Measurements from ENCODE around the gene TRIM32. TPM values are rescaled to one million over a fixed set of nuclear protein-coding genes. Genes with fewer than 3 reads are reported as not detected.

Gene TRIM32
- polyA plus RNA-seq, 3 donors, result 0.40 to 1.4 (median 1.3) TPM

- no peaks in the 10 kb centered on the region for H3K79me2 ChIP-seq (ENCODE audit: insufficient read depth, low read length)
- H3K4me2 ChIP-seq (replicated peaks; ENCODE audit: extremely low read depth, low read length, poor library complexity, severe bottlenecking), result no peak overlapping the region
- DNase-seq, result no peak
- Mint-ChIP-seq H3K27me3 (ENCODE audit: low read depth in 3 of 3) (peaks cover 3 to 5% (median 5%) of the 10 kb centered on the region in 3 donors), H3K36me3 (no peaks in the 10 kb centered on the region), H3K27ac (no peak overlapping the region), H3K4me3 (no peak overlapping the region), H3K9me3 (peaks cover 0 to 8% (median 1%) of the 10 kb centered on the region in 7 donors), H3K4me1 (no peaks in the 10 kb centered on the region)
- no peak overlapping the region for H2AFZ ChIP-seq (ENCODE audit: insufficient read depth, low read depth, low read length, poor library complexity, severe bottlenecking)
- no peak overlapping the region for H3K4me3 ChIP-seq (replicated peaks in 1 of 3; ENCODE audit: low read depth in 2 of 3, low read length in 3 of 3)
- H3K9me3 ChIP-seq (replicated peaks in 1 of 2; ENCODE audit: control insufficient read depth in 1 of 2, insufficient read depth in 1 of 2, low read length in 2 of 2), result no peaks in the 10 kb centered on the region
- H3K27me3 ChIP-seq (ENCODE audit: control insufficient read depth in 2 of 2, insufficient read depth in 2 of 2, low read length in 2 of 2), result no peaks in the 10 kb centered on the region
- no peak for TF ChIP-seq CTCF (IDR thresholded peaks at IDR 0.05)
- H4K20me1 ChIP-seq (ENCODE audit: insufficient read depth, low read length), result no peaks in the 10 kb centered on the region
- no peak overlapping the region for H3K27ac ChIP-seq (ENCODE audit: low read depth in 1 of 2, low read length in 2 of 2)
- no peaks in the 10 kb centered on the region for H3K36me3 ChIP-seq (replicated peaks in 1 of 2; ENCODE audit: control insufficient read depth in 1 of 2, insufficient read depth in 2 of 2, low read length in 2 of 2)
- intact Hi-C loops (cut with micrococcal nuclease), result no loop called here
- no CpG with 5 or more reads among the region's 2 CpGs for WGBS (ENCODE audit: insufficient coverage)
- no peaks in the 10 kb centered on the region for H3K4me1 ChIP-seq (ENCODE audit: control insufficient read depth in 1 of 2, insufficient read depth in 2 of 2, low read length in 2 of 2)
- no peak overlapping the region for H3K9ac ChIP-seq (ENCODE audit: insufficient read depth, low read length, poor library complexity, severe bottlenecking)
Observed at GRCh38 chr9:116721944-116722343, 34.8 kb downstream of the TRIM32 start.

DNA sequence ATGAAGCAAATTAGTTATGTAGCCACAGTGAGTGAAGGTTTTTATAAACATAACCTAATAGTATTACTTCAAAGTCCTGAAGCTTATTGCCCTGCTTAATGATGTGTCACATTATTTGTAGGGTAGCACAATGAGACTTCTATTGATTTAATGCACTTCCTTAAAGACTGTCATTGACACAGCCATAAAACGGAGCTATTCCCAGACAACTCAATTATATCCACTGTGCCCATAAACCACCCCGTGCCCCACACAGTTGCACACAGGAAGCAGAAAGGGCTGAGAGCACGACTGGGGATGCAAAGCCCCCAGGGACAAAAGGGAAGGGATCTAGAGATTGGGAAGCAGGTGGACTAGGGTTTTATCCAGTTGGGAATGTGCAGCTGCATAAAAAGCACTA is 37.0 kb downstream of the TRIM32 start:
- no peak overlapping the region for H3K27ac ChIP-seq (ENCODE audit: low read depth in 1 of 2, low read length in 2 of 2)
- no peak overlapping the region for H3K9ac ChIP-seq (ENCODE audit: insufficient read depth, low read length, poor library complexity, severe bottlenecking)
- DNase-seq, result no peak
- H3K27me3 ChIP-seq (ENCODE audit: control insufficient read depth in 2 of 2, insufficient read depth in 2 of 2, low read length in 2 of 2), result no peaks in the 10 kb centered on the region
- no peak for TF ChIP-seq CTCF (IDR thresholded peaks at IDR 0.05)
- Mint-ChIP-seq H3K36me3 (no peaks in the 10 kb centered on the region), H3K4me1 (no peaks in the 10 kb centered on the region), H3K9me3 (peaks cover 0 to 8% (median 1%) of the 10 kb centered on the region in 7 donors), H3K4me3 (no peak overlapping the region), H3K27ac (no peak overlapping the region), H3K27me3 (ENCODE audit: low read depth in 3 of 3) (peaks cover 2 to 5% (median 3%) of the 10 kb centered on the region in 3 donors)
- no peaks in the 10 kb centered on the region for H3K79me2 ChIP-seq (ENCODE audit: insufficient read depth, low read length)
- WGBS (ENCODE audit: insufficient coverage), result no CpG with 5 or more reads among the region's 3 CpGs
- no peaks in the 10 kb centered on the region for H3K36me3 ChIP-seq (replicated peaks in 1 of 2; ENCODE audit: control insufficient read depth in 1 of 2, insufficient read depth in 2 of 2, low read length in 2 of 2)
- H3K4me3 ChIP-seq (replicated peaks in 1 of 3; ENCODE audit: low read depth in 2 of 3, low read length in 3 of 3), result no peak overlapping the region
- no peak overlapping the region for H3K4me2 ChIP-seq (replicated peaks; ENCODE audit: extremely low read depth, low read length, poor library complexity, severe bottlenecking)
- no peak overlapping the region for H2AFZ ChIP-seq (ENCODE audit: insufficient read depth, low read depth, low read length, poor library complexity, severe bottlenecking)
- H3K4me1 ChIP-seq (ENCODE audit: control insufficient read depth in 1 of 2, insufficient read depth in 2 of 2, low read length in 2 of 2), result no peaks in the 10 kb centered on the region
- H4K20me1 ChIP-seq (ENCODE audit: insufficient read depth, low read length), result no peaks in the 10 kb centered on the region
- H3K9me3 ChIP-seq (replicated peaks in 1 of 2; ENCODE audit: control insufficient read depth in 1 of 2, insufficient read depth in 1 of 2, low read length in 2 of 2), result no peaks in the 10 kb centered on the region
- intact Hi-C loops (cut with micrococcal nuclease), result no loop called here

Measured in CD14-positive monocyte (primary cell).